Activated CD8-positive, alpha-beta memory T cell treated with anti-CD3 and anti-CD28 coated beads, Interleukin-2, amount 50 U/mL, for 48 hours (primary cell): Measurements from ENCODE around the gene MYO1B.

Experiments used
- DNase-seq: peaks from one replicate; pipeline ENCODE4 v3.0.0-alpha.2; 2020

MYO1B gene

GRCh38 chr2:191245046-191245868 lies at the start of gene MYO1B:
Gene MYO1B, plus strand, starts transcription at chr2:191245404. Its CDS starts 31,492 bp downstream, at chr2:191276896.
- DNase-seq = peak; percentile 79

GRCh38 chr2:191197096-191197495 lies 48.1 kb upstream of the MYO1B start:
- DNase-seq = no peak

GRCh38 chr2:191198271-191198670 lies 46.9 kb upstream of the MYO1B start:
- DNase-seq = no peak

GRCh38 chr2:191199929-191200512 lies 45.2 kb upstream of the MYO1B start:
- DNase-seq = no peak

GRCh38 chr2:191200910-191201309 lies 44.3 kb upstream of the MYO1B start:
- DNase-seq = no peak

GRCh38 chr2:191202209-191202721 lies 42.9 kb upstream of the MYO1B start:
- no peak for DNase-seq

GRCh38 chr2:191202881-191203397 lies 42.3 kb upstream of the MYO1B start:
- no peak for DNase-seq

- DNase-seq = no peak
These were observed 40.8 kb upstream of the MYO1B start for GRCh38 chr2:191204433-191204832.

GRCh38 chr2:191206613-191207471 lies 38.4 kb upstream of the MYO1B start:
- no peak for DNase-seq

GRCh38 chr2:191209340-191209739 lies 35.9 kb upstream of the MYO1B start:
- no peak for DNase-seq

- DNase-seq = no peak
These were observed 33.1 kb upstream of the MYO1B start for GRCh38 chr2:191212119-191212518.

GRCh38 chr2:191213333-191213732 lies 31.9 kb upstream of the MYO1B start:
- no peak for DNase-seq

GRCh38 chr2:191215230-191215629 lies 30.0 kb upstream of the MYO1B start:
- no peak for DNase-seq

GRCh38 chr2:191215666-191216065 lies 29.5 kb upstream of the MYO1B start:
- no peak for DNase-seq

- DNase-seq = no peak
These were observed 27.6 kb upstream of the MYO1B start for GRCh38 chr2:191217580-191217979.

- DNase-seq = peak; percentile 70
These were observed 26.8 kb upstream of the MYO1B start for GRCh38 chr2:191218292-191218898.

- no peak for DNase-seq
These were observed 24.5 kb upstream of the MYO1B start for GRCh38 chr2:191220671-191221070.

- DNase-seq = no peak
These were observed 23.5 kb upstream of the MYO1B start for GRCh38 chr2:191221666-191222065.

GRCh38 chr2:191222507-191222906 lies 22.7 kb upstream of the MYO1B start:
- DNase-seq = no peak

GRCh38 chr2:191222952-191223351 lies 22.3 kb upstream of the MYO1B start:
- DNase-seq = no peak

- DNase-seq = no peak
These were observed 20.1 kb upstream of the MYO1B start for GRCh38 chr2:191225126-191225525.

- no peak for DNase-seq
These were observed 19.5 kb upstream of the MYO1B start for GRCh38 chr2:191225690-191226089.

- DNase-seq = no peak
These were observed 19.0 kb upstream of the MYO1B start for GRCh38 chr2:191226196-191226595.
